HepG2 (cell line): ENCODE results near the gene U2AF1L4. TPM values are rescaled to one million over a fixed set of nuclear protein-coding genes. Genes with fewer than 3 reads are reported as not detected.
A peak's percentile ranks its signal among the peaks of the same experiment; 100 is the strongest.

Source experiments
- ATF6 ChIP-seq: sonication (generic); formaldehyde crosslinking; conservative IDR thresholded peaks from 2 replicates; pipeline ENCODE4 v1.4.0; 2020; ENCODE audit warnings: missing genetic modification reagents
- BHLHE40 ChIP-seq: IDR thresholded peaks from 2 replicates; pipeline ENCODE4 v1.6.1; 2011; ENCODE audit warnings: low read length, improper control_type of control experiment
- CBFB ChIP-seq: sonication (generic); formaldehyde crosslinking; IDR thresholded peaks from 2 replicates; pipeline ENCODE4 v1.4.0; 2020; ENCODE audit warnings: missing genetic modification reagents
- HIVEP1 ChIP-seq: sonication (generic); formaldehyde crosslinking; IDR thresholded peaks from 2 replicates; pipeline ENCODE4 v1.4.0; 2020; ENCODE audit warnings: mild to moderate bottlenecking, missing genetic modification reagents
- LRRFIP1 ChIP-seq: sonication (generic); formaldehyde crosslinking; conservative IDR thresholded peaks from 2 replicates; pipeline ENCODE4 v1.4.0; 2020; ENCODE audit warnings: missing genetic modification reagents
- MEIS2 ChIP-seq: sonication (generic); formaldehyde crosslinking; IDR thresholded peaks from 2 replicates; pipeline ENCODE4 v1.9.0; 2021; ENCODE audit warnings: mild to moderate bottlenecking, missing genetic modification reagents
- MXD3 ChIP-seq: IDR thresholded peaks from 2 replicates; pipeline ENCODE4 v1.6.1; 2016; ENCODE audit warnings: mild to moderate bottlenecking, missing biosample characterization, missing genetic modification reagents
- MXD4 ChIP-seq: IDR thresholded peaks from 2 replicates; pipeline ENCODE4 v1.6.1; 2016; ENCODE audit warnings: mild to moderate bottlenecking, missing biosample characterization, missing genetic modification reagents
- NFKB2 ChIP-seq: sonication (generic); formaldehyde crosslinking; IDR thresholded peaks from 2 replicates; pipeline ENCODE4 v1.4.0; 2020; ENCODE audit warnings: missing genetic modification reagents, borderline replicate concordance
- PBX3 ChIP-seq: sonication (generic); formaldehyde crosslinking; IDR thresholded peaks from 2 replicates; pipeline ENCODE4 v1.8.1; 2023; ENCODE audit warnings: missing genetic modification reagents, inconsistent platforms, borderline replicate concordance
- POLR2AphosphoS5 ChIP-seq: IDR thresholded peaks from 2 replicates; pipeline ENCODE4 v1.6.1; 2012; ENCODE audit warnings: low read depth, low read length
- RFX3 ChIP-seq: IDR thresholded peaks from 2 replicates; pipeline ENCODE4 v1.6.1; 2016; ENCODE audit warnings: missing biosample characterization, missing genetic modification reagents
- ZHX1 ChIP-seq: sonication (generic); formaldehyde crosslinking; IDR thresholded peaks from 2 replicates; pipeline ENCODE4 v1.8.1; 2022; ENCODE audit warnings: low read depth, mild to moderate bottlenecking, missing genetic modification reagents
- ZNF780A ChIP-seq: sonication (generic); formaldehyde crosslinking; IDR thresholded peaks from 2 replicates; pipeline ENCODE4 v1.8.0; 2022; ENCODE audit warnings: mild to moderate bottlenecking, missing genetic modification reagents, moderate library complexity
- ZNF800 ChIP-seq: sonication (generic); formaldehyde crosslinking; IDR thresholded peaks from 2 replicates; pipeline ENCODE4 v1.4.0; 2020; ENCODE audit warnings: missing genetic modification reagents
- ZSCAN22 ChIP-seq: sonication (generic); formaldehyde crosslinking; IDR thresholded peaks from 2 replicates; pipeline ENCODE4 v1.4.0; 2020; ENCODE audit warnings: mild to moderate bottlenecking, missing genetic modification reagents
- polyA plus RNA-seq, 8 experiments: library from polyadenylated mRNA; depleted of rRNA in 3 of 8; stranded (reverse) in 7 of 8; unstranded in 1 of 8; fragments of >200 nt; fragmentation: Illumina TruSeq in 4 of 8; extraction: Trizol in 4 of 8; gene quantifications; 2 replicates each; pipeline versions ENCODE4 v1.2.1 to v1.2.3, GENCODE V29; 2011 to 2016; ENCODE audit warnings: low read depth in 4 of 8, missing spikeins in 1 of 8, mixed read lengths in 1 of 8; ENCODE audit not compliant: insufficient read depth in 1 of 8
- total RNA-seq, 5 experiments: library from RNA; depleted of rRNA; stranded (reverse); fragments of >200 nt; fragmentation: Illumina TruSeq; extraction: Trizol; gene quantifications; 2 replicates each; pipeline ENCODE4 v1.2.3, GENCODE V29; 2016; ENCODE audit warnings: low read depth in 1 of 5

U2AF1L4 gene
- total and polyA plus RNA-seq, 2 of the 13 experiments (the other 11 are each of a cell fraction or from before 2014, with no cell fraction given) = 7.9 to 15.4 TPM

- no peak for TF ChIP-seq RFX3
- TF ChIP-seq ZNF800 (CRISPR knock-in tag) = no peak
- TF ChIP-seq BHLHE40 = no peak
- no peak for TF ChIP-seq ZHX1 (CRISPR knock-in tag)
- TF ChIP-seq HIVEP1 (CRISPR knock-in tag) = peak; percentile 42; the same call in 1 of the 2 replicates
- peak; percentile 63; the same call in 1 of the 2 replicates for TF ChIP-seq MXD3 (CRISPR knock-in tag)
- TF ChIP-seq ATF6 = no peak
- TF ChIP-seq PBX3 (CRISPR knock-in tag) = peak; percentile 77; the same call in 1 of the 2 replicates
- TF ChIP-seq MXD4 (CRISPR knock-in tag) = no peak
- TF ChIP-seq ZNF780A (CRISPR knock-in tag) = no peak
- TF ChIP-seq ZSCAN22 (CRISPR knock-in tag) = no peak
- TF ChIP-seq CBFB (CRISPR knock-in tag) = peak; percentile 34; the same call in 1 of the 2 replicates
- TF ChIP-seq NFKB2 (CRISPR knock-in tag) = peak; percentile 65; the same call in 1 of the 2 replicates
- peak; percentile 77 for TF ChIP-seq POLR2AphosphoS5
- no peak for TF ChIP-seq LRRFIP1 (CRISPR knock-in tag)
- no peak for TF ChIP-seq MEIS2 (CRISPR knock-in tag)
Measured at GRCh38 chr19:35748106-35749020, 3.1 kb upstream of the U2AF1L4 start, which contains the start of gene LIN37 (continued).
